HS-27A (cell line): ENCODE results near the gene TCL1A.
"Not testable (repeated sequence)": the region's sequence is repeated elsewhere in the genome, so short reads cannot be mapped to it uniquely, and the experiment has no call there.

Experiments
- DNase-seq: peaks from one replicate; pipeline ENCODE4 v3.0.0-alpha.2; 2012; ENCODE audit warnings: low read depth, missing footprints

Gene TCL1A

GRCh38 chr14:95677179-95677835, 36.6 kb downstream of the TCL1A start:
- DNase-seq: no peak

DNA sequence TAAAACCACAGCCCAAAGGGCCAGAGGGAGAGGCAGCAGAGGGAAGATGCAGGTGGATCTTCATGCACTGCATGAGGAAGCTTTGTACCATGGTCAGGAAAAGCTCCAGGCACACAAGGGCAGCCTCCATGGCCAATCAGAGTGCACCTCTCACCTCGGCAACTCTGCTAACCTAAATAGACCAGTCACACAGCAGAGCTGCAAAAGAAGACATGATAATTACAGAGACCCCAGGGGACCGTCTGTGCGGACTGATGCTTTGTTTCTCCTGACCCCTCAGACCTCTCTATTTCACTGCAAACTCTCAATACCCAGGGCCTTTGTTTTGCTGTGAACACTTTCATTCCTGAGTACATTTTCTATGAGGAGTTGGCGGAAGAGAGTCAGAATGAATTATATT, 38.4 kb downstream of the TCL1A start:
- DNase-seq: no peak

- DNase-seq: no peak
Measured at GRCh38 chr14:95674613-95675012, 39.3 kb downstream of the TCL1A start.

DNA sequence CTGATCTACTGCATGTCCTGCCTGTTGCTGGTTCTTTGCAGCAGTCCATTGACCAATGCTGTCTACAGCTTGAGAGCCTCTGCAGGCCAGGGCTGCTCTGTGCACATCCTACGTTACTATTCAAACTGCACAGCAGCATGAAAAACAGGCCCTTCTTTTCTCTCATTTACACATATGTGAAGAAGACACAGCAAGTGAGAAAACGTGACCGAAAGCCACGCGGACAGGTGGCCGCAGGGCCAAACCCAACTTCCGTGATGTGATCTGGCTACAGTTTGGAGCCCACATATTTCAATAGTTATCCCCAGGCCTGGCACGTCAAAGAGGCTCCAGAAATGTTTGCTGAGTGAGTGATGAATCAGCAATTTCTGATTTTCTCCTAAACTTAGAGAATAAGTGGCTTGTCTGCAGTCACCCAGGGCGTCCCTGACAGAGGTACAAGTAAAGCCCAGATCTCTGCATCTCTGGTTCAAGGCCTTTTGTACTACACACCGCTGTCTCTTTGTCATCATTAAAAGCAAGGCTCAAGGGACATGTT, 45.6 kb downstream of the TCL1A start:
- DNase-seq: no peak

DNA sequence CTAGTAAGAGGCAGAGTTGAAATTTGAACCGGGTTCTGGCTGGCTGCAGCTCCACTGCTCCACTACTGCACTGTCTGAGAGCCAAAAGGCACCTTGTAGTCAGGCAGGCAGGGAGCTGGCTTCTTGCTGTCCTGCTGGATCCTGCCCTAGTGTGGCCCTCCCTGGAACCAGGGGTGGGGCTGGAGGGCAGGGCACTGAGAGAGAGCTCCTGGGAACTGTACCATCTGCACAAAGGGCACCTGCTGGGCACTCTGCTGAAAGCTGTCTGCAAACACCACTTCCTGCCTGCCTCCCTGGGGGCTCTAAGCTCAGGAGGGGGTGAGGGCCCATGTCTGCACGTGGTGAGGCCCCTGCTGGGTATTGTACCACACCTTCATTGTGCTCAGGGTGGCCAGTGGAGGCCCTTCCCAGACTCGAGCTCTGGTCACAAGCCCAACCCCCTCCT, 46.7 kb downstream of the TCL1A start:
- DNase-seq: no peak

DNA sequence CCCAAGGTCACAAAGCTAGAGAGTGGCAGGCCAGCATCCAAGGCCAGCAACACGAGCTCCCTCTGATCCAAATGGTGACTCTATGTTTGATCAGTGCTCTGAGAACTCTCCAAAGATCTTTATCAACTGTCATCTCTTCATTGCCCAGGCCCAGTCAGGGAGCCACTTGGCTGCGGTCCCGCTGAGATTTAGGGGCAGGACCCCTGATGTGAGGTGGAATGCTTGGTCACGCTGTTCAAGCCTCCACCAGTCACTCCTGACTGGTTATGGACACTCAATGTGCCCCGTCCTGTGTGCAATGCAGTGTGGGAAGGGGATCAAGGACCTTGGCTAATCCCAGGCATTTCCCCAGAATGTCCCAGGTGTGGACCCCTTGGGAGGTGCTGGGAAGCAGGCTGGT, 47.5 kb downstream of the TCL1A start:
- DNase-seq: no peak

- not testable (repeated sequence) for DNase-seq
Measured at GRCh38 chr14:95665530-95665929, 48.4 kb downstream of the TCL1A start.

DNA sequence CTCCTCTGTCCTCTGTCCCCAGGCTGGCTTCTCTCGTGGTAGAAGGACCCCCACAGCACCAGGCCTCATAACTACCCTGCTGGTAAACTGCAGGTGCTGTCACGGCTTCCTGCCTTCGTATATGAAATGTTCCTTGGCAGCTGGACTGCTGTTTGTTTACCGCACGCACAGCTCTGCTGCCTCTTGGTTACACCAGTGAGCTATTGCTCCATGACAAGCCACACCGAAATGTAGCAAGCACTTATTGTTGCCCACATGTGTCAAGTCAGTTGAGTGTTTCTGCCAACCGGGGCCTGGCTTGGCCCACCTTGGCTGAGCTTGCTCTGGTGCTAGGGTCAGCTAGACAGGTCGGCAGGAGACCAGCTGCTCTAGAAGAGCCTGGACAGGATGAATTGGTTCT, 49.4 kb downstream of the TCL1A start:
- no peak for DNase-seq

DNA sequence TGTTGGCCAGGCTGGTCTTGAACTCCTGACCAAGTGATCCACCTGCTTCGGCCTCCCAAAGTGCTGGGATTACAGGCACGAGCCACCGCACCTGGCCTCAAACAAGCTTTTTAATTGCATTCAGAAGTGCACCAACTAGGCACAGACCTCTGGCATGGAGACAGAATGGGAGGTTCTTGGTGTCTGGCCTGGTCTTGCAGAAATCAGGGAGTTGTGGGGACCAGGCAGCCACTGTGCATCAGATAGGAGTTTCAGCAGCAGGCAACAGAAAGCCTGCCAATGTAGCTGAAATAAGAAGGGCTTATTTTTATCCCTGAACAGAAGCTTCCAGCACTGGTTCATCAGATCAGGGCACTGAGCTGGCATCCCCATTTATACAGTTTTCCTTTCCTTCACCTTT, 49.9 kb downstream of the TCL1A start:
- no peak for DNase-seq

GRCh38 chr14:95663226-95663797, 50.6 kb downstream of the TCL1A start:
- DNase-seq: no peak

DNA sequence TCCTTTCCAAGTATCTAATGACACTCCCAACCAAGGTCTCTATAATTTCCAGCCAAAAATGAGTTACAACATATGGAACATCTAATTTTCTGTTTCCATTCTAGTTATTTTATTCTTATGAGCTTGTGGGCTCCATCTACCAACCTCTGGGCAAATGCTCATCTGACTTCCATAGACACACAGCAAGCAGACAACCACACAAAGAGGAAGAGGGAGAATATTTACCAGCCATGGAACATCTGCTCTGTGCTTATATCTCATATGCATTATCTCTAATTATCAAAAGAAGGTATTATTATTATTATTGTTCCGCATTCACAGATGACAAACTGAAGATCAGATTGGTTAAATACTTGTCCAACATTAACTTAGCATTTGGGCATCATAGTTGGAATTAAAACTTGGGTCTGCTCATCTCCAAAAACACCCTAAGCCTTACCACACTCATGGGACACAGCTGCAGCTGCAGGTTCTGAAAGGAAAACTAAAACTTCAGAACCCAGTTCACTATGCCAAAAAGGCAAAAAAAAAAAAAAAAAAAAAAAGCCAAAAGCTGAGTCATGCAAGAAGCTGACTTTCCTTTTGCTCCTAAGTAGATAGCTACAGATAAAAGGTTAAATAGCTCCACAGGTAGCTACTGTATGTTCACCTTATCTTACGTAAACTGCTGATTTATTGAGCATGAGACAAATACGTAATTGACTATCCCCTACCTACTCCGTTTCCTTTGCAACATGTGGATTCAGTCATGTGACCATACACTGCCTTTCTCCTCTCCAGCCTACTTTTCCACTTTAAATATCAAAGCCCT, 51.3 kb downstream of the TCL1A start:
- DNase-seq: no peak

DNA sequence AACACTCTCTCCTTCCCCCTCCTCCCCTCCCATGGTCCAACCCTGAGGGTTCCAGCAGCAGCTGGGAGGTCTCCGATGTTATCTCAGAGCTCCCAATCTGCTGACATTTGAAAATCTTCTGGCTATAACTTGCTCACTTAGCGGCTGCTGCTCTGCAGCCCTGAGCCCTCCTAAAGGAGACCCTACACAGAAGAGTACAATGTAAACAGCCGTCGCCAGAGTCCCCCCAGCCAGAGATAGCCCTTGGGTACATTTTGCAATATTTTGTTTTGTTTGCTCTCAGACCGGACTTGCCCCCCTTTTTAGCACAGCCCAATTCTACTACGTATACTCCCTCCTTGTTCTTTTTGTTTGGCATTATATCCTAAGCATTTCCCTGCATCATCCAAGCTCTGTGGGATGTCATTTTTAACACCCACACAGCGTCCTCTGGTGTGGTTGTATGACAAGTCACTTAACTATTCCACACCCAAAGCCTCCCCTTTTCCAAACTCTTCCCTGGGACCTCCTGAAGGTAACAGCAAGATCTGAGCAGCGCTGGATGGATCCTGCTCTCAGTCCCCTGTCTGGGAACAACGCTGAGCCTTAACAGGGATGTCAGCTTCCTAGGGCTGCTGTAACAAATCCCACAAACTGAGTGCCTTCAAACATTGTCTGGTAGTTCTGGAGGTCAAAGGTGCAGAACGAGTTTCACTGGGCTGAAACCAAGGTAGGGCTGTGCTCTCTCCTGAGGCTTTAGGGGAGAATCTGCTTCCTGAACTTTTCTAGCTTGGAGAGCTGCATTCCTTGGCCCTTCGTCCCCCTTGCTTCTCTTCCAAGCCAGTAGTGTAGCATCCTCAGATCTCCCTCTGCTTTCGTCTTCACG, 53.0 kb downstream of the TCL1A start:
- DNase-seq: no peak

DNA sequence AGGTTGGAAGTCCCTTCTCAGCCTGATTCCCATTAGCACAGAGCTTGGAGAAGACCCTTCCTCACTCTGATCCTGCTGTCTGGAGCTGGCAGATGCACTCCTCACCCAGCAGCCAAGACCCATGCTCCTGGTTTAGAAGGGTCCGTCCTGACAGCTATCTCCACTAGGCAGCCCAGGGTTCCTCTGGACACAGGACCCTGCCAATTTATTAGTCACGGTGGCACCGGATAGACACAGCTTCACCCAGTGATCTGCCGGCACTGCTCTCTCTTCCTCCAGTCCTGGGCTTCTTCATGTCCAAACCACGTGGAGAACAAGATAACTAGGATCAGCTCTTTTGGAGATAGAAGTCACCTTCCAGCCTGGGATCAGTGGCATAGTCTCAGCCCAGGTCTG, 53.9 kb downstream of the TCL1A start:
- no peak for DNase-seq
